Chondrocyte (in vitro differentiated cells): ENCODE data around the gene RPE. TPM values are rescaled to one million over a fixed set of nuclear protein-coding genes. Genes with fewer than 3 reads are reported as not detected.

ENCODE experiments used
- DNase-seq: peaks from one replicate; pipeline ENCODE4 v3.0.0; 2021; ENCODE audit warnings: mixed read lengths, low spot score
- H3K27ac Mint-ChIP-seq: one replicate; pipeline ENCODE4 v1.8.0; 2021; ENCODE audit warnings: mild to moderate bottlenecking, moderate library complexity, mixed read lengths; ENCODE audit not compliant: unreplicated experiment
- H3K27me3 Mint-ChIP-seq: 2 replicates; pipeline ENCODE4 v1.8.0; 2021; ENCODE audit warnings: low read depth, mixed read lengths
- H3K36me3 Mint-ChIP-seq: 2 replicates; pipeline ENCODE4 v1.8.0; 2021; ENCODE audit warnings: low read depth, mixed read lengths
- H3K4me1 Mint-ChIP-seq: 2 replicates; pipeline ENCODE4 v1.8.0; 2021; ENCODE audit warnings: low read depth, mild to moderate bottlenecking, mixed read lengths
- H3K4me3 Mint-ChIP-seq: one replicate; pipeline ENCODE4 v1.8.0; 2021; ENCODE audit warnings: mild to moderate bottlenecking, moderate library complexity, mixed read lengths; ENCODE audit not compliant: unreplicated experiment
- H3K9me3 Mint-ChIP-seq: 2 replicates; pipeline ENCODE4 v1.8.0; 2021; ENCODE audit warnings: low read depth, mixed read lengths
- total RNA-seq: library from RNA; stranded (reverse); gene quantifications from 3 replicates; pipeline ENCODE4 v1.2.1, GENCODE V29; 2021
- TF ChIP-seq, protein P1 (sequence below): fragments of 200-600 bp; sonication (generic); IDR thresholded peaks from 2 replicates; pipeline ENCODE4 v1.5.0; 2021; ENCODE audit warnings: antibody characterized with exemption, mild to moderate bottlenecking, moderate library complexity

The RPE gene
- total RNA-seq, 1 donor from 2014 or later, result 41.8 TPM

DNA sequence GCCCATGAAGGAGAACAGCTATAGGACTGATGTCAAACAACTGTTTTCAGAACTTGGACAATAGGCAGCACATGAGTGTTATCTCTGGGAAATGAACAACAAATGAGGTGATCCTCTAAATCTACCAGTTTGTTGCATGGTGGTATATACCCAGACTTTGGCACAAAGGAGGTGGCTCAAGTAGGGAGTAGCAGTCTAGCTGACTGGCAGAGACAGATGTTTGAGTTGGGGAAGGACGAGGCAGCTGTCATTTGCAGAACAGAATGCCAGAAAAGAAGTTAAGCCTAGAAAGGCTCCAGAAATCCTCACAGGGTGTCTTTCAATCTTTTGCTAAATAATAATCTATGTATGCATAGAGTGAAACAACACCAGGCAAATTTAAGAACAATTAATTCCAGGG lies 47.4 kb downstream of the RPE start:
- H3K4me3 Mint-ChIP-seq, result no peak overlapping the region
- TF ChIP-seq, protein P1, sequence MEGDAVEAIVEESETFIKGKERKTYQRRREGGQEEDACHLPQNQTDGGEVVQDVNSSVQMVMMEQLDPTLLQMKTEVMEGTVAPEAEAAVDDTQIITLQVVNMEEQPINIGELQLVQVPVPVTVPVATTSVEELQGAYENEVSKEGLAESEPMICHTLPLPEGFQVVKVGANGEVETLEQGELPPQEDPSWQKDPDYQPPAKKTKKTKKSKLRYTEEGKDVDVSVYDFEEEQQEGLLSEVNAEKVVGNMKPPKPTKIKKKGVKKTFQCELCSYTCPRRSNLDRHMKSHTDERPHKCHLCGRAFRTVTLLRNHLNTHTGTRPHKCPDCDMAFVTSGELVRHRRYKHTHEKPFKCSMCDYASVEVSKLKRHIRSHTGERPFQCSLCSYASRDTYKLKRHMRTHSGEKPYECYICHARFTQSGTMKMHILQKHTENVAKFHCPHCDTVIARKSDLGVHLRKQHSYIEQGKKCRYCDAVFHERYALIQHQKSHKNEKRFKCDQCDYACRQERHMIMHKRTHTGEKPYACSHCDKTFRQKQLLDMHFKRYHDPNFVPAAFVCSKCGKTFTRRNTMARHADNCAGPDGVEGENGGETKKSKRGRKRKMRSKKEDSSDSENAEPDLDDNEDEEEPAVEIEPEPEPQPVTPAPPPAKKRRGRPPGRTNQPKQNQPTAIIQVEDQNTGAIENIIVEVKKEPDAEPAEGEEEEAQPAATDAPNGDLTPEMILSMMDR, result no peak
- no peak for DNase-seq
- H3K27ac Mint-ChIP-seq, result no peak overlapping the region
- peaks cover 13% of the 10 kb centered on the region for H3K9me3 Mint-ChIP-seq
- peaks cover 11% of the 10 kb centered on the region for H3K36me3 Mint-ChIP-seq
- no peaks in the 10 kb centered on the region for H3K27me3 Mint-ChIP-seq
- no peaks in the 10 kb centered on the region for H3K4me1 Mint-ChIP-seq

DNA sequence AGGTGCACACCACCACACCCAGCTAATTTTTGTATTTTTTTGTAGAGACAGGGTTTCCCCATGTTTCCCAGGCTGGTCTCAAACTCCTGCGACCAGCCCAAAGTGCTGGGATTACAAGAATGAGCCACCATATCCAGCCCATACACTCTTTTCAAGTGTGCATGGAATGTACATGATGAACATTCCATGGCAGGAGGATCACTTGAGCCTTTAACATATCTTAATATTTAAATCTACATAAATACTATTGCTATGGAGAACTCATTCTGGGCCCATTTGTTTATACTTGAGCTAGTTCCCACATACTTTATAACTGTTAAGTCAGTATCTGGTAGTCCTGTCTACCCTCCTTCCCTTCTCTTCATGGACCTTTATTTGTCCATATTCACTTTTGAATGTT lies 48.4 kb downstream of the RPE start:
- Mint-ChIP-seq H3K4me1 (no peaks in the 10 kb centered on the region), H3K27me3 (no peaks in the 10 kb centered on the region), H3K4me3 (no peak overlapping the region), H3K9me3 (peaks cover 20% of the 10 kb centered on the region), H3K36me3 (peaks cover 18% of the 10 kb centered on the region), H3K27ac (no peak overlapping the region)
- no peak for DNase-seq
- TF ChIP-seq, protein P1, result no peak

DNA sequence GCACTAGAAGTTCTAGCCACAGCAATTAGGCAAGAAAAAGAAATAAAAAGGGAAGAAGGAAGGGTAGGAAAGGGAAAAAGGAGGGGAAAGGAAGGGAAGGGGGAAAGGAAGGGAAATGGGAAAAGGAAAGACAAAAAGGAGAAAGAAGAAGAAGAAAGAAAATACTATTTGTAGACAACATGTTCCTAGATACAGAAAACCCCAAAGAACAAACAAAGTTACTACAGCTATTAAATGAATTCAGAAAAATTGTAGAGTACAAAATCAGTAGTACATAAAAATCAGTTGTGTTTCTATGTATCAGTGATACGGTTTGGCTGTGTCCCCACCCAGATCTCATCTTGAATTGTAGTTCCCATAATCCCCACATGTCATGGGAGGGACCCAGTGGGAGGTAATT lies 52.3 kb downstream of the RPE start:
- TF ChIP-seq, protein P1, result no peak
- peaks cover 19% of the 10 kb centered on the region for H3K36me3 Mint-ChIP-seq
- no peaks in the 10 kb centered on the region for H3K4me1 Mint-ChIP-seq
- no peak overlapping the region for H3K27ac Mint-ChIP-seq
- no peaks in the 10 kb centered on the region for H3K27me3 Mint-ChIP-seq
- no peak overlapping the region for H3K4me3 Mint-ChIP-seq
- H3K9me3 Mint-ChIP-seq, result peaks cover 20% of the 10 kb centered on the region
- DNase-seq, result no peak

DNA sequence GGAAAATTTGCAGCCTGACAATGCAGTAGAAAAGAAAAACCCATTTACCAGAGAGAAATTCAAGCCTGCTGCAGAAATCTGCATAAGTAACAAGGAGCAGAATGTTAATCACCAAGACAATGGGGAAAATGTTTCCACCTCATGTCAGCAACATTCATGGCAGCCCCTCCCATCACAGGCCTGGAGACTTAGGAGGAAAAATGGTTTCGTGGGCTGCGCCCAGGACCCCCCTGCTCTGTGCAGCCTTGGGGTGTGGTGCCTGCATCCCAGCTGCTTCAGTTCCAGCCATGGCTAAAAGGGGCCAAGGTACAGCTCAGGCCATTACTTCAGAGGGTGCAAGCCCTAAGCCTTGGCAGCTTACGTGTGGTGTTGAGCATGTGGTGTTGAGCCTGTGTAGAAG lies 53.4 kb downstream of the RPE start:
- H3K4me3 Mint-ChIP-seq, result no peak overlapping the region
- peaks cover 20% of the 10 kb centered on the region for H3K9me3 Mint-ChIP-seq
- DNase-seq, result no peak
- no peak overlapping the region for H3K27ac Mint-ChIP-seq
- no peaks in the 10 kb centered on the region for H3K4me1 Mint-ChIP-seq
- H3K27me3 Mint-ChIP-seq, result no peaks in the 10 kb centered on the region
- TF ChIP-seq, protein P1, result no peak
- peaks cover 19% of the 10 kb centered on the region for H3K36me3 Mint-ChIP-seq

DNA sequence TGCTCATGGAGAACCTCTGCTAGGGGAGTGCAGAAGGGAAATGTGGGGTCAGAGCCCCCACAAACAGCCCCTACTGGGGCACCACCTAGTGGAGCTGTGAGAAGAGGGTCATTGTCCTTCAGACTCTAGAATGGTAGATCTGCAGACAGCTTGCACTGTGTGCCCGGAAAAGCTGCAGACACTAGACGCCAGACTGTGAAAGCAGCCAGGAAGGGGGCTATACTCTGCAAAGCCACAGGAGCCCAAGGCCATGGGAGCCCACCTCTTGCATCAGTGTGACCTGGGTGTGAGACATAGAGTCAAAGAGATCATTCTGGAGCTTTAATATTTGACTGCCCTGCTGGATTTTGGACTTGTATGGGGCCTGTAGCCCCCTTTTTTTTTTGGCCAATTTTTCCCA lies 60.9 kb downstream of the RPE start:
- H3K27me3 Mint-ChIP-seq, result no peaks in the 10 kb centered on the region
- H3K4me3 Mint-ChIP-seq, result no peak overlapping the region
- H3K4me1 Mint-ChIP-seq, result no peaks in the 10 kb centered on the region
- TF ChIP-seq, protein P1, result no peak
- H3K9me3 Mint-ChIP-seq, result peaks cover 3% of the 10 kb centered on the region
- peaks cover 2% of the 10 kb centered on the region for H3K36me3 Mint-ChIP-seq
- no peak for DNase-seq
- no peak overlapping the region for H3K27ac Mint-ChIP-seq

Other genes starting within 250 kb of the RPE start
- gene UNC80, start 230.8 kb upstream of the RPE start, total RNA-seq, result 0.02 TPM in 1 of 3 replicates, not detected in the others
- gene KANSL1L, start 168.8 kb downstream of the RPE start, total RNA-seq, result 11.8 to 15.5 TPM (median 12.2 TPM) in 3 replicates
- gene ACADL, start 222.8 kb downstream of the RPE start, total RNA-seq, result not detected in 3 replicates